ENCODE measurements around the gene RPP38.

Gene RPP38

GRCh38 chr10:15097011-15097812 is at the start of gene RPP38:
RPP38 (plus strand) TSS chr10:15097355; CDS start chr10:15103315, 5,960 bp downstream.
- DNase-seq, result peak; percentile 98

GRCh38 chr10:15049533-15049932 is 47.6 kb upstream of the RPP38 start:
- no peak for DNase-seq

- DNase-seq, result no peak
Measured at GRCh38 chr10:15052121-15052520, 45.0 kb upstream of the RPP38 start.

DNA sequence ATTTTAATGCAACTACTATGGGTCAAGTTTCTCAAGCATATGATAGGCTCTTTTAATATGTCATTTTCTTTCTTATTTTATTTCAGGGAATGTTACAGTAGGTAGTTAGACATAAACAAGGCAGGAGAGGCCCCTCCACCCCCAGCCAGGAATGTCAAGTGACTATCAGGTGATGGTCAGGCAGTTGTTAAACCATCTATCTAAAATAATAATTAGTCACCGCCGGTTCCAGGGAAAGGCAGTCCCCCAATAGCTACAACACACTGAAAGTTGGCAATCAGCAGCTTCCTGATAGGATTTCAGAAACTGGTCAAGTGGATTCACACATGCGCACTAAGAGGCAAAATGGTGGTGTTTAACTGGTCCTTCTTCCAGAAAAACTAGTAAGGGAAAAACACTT is 44.1 kb upstream of the RPP38 start:
- DNase-seq, result no peak

DNA sequence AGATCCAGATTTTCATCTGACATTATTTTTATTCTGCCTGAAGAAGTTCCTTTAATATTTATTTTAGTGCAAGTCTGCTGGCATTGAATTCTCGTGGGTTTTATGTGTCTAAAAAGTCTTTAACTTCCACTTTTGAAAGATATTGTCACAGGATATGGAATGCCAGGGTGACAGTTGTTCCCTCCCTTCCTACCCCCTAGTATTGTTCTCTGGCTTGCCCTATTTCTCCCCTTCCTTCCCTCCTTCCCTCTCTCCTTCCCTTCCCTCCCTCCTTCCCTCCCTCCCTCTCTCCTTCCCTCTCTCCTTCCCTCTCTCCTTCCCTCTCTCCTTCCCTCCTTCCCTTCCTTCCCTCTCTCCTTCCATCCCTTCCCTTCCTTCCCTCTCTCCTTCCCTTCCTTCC is 38.5 kb upstream of the RPP38 start:
- no peak for DNase-seq

GRCh38 chr10:15059914-15060313 is 37.2 kb upstream of the RPP38 start:
- no peak for DNase-seq

- no peak for DNase-seq
Measured at GRCh38 chr10:15060638-15061037, 36.5 kb upstream of the RPP38 start.

DNA sequence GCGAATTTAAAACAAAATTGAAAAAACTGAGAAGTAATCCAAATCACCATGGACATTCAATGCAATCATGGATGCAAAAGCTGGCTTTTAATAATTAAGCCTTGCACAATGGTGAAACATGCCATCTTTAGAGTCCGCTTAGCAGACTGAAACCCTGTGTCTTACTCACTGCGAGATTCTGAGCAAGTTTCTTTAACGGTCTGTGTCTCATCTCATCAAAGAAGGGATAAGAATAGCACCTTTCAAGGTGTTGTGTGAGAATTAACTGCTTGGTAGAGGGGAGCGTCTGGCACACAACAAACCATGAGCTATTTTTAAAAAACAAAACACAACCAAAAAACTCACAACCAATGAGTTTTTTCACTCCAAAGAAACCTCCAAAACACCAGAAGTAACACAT is 30.0 kb upstream of the RPP38 start:
- no peak for DNase-seq

GRCh38 chr10:15068802-15069201 is 28.4 kb upstream of the RPP38 start:
- DNase-seq, result no peak

DNA sequence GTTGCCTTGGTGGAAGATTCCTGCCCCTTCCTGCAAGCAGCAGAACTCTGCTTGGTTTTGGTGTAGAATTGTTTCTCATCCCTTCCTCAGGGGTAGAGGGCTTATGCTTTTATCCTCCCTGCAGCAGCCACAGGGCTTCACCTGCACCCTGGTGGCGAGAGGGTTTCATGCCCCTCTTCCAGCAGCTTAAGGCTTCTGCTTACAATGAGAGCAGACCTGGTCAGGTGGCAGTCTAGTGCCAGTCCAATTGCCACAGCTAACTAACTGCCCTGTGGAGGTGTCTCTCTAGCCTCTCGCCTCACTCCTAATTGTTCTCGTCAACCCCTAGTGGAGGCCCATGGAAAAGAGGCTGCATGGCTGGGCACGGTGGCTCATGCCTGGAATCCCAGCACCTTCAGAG is 27.9 kb upstream of the RPP38 start:
- no peak for DNase-seq

DNA sequence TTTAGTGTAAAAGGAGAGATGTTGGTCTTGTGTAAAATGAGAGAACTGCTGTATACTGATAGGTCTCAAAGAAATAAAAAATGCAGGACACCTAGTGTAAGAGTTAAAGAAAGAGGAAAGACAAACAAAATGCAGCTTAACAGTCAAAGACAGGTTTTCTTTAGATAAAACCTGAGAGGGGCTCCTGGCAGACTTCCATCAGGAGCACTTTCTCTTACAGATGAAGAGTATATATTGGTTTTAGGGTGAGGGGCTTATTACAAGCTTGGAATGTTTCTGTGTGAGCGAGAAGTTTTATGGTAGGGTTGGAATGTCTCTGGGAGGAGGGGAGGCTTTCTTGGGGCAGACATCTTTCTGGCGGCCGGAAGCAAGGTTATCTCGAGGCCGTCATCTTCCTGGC is 24.8 kb upstream of the RPP38 start:
- no peak for DNase-seq

GRCh38 chr10:15075421-15075820 is 21.7 kb upstream of the RPP38 start:
- no peak for DNase-seq

DNA sequence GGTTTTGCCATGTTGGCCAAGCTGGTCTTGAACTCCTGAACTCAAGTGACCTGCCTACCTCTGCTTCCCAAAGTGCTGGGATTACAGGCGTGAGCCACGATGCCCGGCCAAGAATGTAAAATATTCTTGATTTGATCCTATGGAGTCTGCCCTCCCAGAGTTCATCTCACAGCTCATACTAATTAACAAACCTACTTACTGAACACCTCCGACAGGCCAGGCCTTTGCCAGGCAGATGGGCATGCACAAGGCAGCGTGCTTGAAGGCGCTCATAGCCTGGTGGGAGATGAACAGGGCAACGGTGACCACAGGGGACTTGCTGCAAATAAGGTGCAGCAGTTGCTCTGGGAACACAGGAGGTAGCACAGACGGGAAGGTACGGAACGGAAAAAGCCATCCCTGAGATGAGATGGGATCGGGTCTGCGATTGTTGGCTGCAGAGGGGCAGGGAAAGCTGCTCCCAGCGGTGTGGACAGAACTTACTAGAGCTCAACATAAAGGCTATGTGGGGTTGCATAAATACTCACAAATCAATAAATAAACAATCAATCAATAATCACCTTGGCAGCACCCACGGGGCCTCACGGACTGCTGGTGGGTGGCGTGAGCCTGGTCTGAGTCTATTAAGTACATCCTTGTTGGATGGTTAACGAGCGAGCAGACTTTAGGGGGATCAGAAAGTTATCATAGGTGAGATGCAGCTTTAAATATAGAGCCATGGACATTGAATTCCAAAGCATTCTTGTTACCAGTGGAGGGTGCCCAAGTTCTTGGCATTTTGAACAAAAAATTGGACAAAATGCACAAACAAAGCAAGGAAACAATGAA is 13.3 kb upstream of the RPP38 start:
- DNase-seq, result no peak

- peak; percentile 65 for DNase-seq
Measured at GRCh38 chr10:15084502-15084922, 12.6 kb upstream of the RPP38 start.

- DNase-seq, result peak; percentile 88
Measured at GRCh38 chr10:15088428-15089261, 8.5 kb upstream of the RPP38 start, which contains the start of gene ACBD7. ACBD7 (minus strand) TSS chr10:15088776; CDS start chr10:15088728, 48 bp downstream.

DNA sequence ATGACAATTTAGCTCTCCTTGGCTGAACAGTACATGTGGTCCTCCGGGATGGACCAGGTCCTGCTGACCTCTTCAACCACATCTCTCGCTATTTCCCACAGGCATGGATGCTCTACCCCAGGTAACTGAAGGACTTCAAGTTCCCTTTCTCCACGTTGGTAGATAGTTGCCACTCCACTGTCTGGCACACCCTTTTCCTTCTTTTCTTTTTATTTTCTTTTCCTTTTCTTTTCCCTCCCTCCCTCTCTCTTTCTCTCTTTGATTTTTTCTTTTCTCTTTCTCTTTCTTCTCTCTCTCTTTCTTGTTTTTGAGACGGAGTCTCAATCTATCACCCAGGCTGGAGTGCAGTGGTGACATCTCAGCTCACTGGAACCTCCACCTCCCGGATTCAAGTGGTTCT is 5.7 kb upstream of the RPP38 start:
- DNase-seq, result no peak

DNA sequence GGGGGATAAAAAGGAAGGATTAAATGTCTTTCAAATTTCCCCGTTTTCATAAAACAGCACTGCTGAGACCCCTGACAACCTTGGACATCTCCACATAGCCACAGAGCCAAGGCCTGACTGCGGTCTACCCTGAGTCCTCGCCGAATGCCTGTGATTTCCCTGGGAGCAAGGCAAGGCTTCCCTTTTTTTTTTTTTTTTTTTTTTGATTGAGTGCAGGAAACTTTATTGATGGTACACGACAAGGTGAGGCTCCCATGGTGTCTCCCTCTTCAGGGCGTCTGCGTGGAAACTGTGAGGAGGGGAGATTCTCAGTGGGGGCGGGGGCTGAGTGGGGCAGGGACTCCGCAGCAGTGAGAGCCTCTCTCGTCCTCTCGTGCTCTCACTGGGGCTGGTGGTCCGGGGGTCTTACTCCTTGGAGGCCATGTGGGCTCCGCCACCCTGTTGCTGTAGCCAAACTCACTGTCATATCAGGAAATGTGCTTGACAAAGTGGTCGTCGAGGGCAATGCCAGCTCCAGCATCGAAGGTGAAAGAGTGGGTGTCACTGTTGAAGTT is 4.2 kb upstream of the RPP38 start:
- no peak for DNase-seq

DNA sequence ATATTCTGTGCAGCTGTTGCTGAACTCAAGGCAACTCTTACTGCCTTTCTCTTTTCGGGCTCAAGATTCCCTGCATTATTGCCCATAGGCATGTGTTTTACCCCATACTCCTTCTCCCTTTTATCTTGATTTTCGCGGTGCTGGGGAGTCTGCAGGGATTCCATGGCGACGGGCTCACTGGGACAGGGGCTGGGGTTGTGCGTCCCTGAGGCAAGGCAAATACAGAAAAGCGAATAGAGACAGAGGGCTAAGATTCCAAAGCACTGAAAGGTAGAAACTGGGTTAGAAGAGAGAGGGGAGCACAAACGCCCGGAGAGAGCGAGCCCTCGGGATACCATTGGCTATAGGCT is 519 bp upstream of the RPP38 start:
- no peak for DNase-seq

DNA sequence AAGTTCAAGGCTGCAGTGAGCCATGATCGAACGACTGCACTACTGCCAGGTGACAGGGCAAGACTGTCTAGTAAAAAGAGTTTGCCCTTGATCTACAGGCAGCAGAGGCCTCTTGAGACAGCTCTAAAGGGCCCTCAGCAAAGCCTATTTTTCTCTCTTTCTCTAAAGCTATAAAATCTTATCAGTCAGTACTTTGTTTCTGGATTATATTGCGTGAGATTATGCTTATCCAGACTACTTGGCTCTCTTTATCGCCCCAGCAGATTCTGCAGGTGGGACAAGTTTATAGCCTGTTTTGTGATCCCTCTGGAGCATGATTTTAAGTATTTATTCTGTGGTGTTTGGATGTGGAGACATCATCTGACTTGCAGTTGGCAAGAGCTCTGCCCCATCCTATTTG is 2.7 kb downstream of the RPP38 start:
- DNase-seq, result no peak

GRCh38 chr10:15103513-15103912 is 6.4 kb downstream of the RPP38 start:
- no peak for DNase-seq

DNA sequence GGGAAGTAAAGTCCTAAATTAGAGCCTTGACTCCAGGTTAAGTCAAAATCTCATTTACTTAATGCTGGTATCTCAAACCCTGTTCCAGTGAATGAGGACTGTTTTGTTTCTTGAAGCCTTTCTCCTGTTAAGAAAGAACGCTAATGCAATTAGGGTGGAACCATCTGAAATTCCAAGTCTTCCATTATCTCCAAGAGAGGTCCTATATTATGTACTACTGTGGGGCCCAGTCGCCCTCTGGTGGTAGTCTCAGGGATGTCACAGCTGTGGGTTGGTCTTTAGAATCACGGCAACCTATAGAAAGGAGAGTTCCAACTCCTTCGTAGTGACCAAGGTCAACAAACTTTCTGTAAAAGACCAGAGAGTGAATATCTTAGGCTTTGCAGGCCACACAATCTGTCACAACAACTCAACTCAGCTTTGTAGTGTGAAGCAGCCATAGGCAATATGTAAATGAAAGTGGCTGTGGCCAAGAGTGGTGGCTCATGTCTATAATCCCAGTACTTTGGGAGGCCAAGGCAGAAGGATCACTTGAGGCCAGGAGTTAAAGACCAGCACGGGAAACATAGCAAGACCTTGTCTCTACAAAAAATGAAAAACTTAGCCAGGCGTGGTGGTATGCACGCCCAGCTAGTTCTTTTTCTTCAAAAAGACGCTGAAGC is 9.3 kb downstream of the RPP38 start:
- DNase-seq, result peak; percentile 63

GRCh38 chr10:15112657-15113056 is 15.5 kb downstream of the RPP38 start:
- DNase-seq, result no peak
